ENCODE results near the gene YKT6.

- no peak for TF ChIP-seq CTCF (IDR thresholded peaks at IDR 0.05)
- TF ChIP-seq POLR2A (IDR thresholded peaks at IDR 0.05): no peak
These were observed 32.3 kb downstream of the YKT6 start for GRCh38 chr7:44232901-44233715.

All from thyroid gland (tissue), 4 donors.